Transverse colon (tissue), 4 donors: ENCODE data around the gene FUT6.

Experiments used
- EP300 ChIP-seq: sonication (generic); formaldehyde crosslinking; IDR thresholded peaks from one replicate; pipeline ENCODE4 v1.6.1; 2017; ENCODE audit warnings: antibody characterized with exemption, low read depth
- POLR2A ChIP-seq: fragments of 450-650 bp; IDR thresholded peaks from one replicate; pipeline ENCODE4 v1.6.1; 2016; ENCODE audit warnings: antibody characterized with exemption, mild to moderate bottlenecking, moderate library complexity
- POLR2AphosphoS5 ChIP-seq, 3 donors: sonication (generic); formaldehyde crosslinking; IDR thresholded peaks; one replicate each; pipeline ENCODE4 v1.6.1; 2016; ENCODE audit warnings: antibody characterized with exemption in 3 of 3
- TF ChIP-seq, protein P1 (sequence below), 5 experiments: fragments of 200-600 bp in 3 of 5; fragments of 450-650 bp in 2 of 5; sonication (generic) in 3 of 5; IDR thresholded peaks; 1 replicate in 2 of 5; 2 replicates in 3 of 5; pipeline ENCODE4 v1.5.1; 2016 to 2017; ENCODE audit warnings: antibody characterized with exemption in 5 of 5, inconsistent platforms in 3 of 5, mild to moderate bottlenecking in 2 of 5, moderate library complexity in 1 of 5

DNA sequence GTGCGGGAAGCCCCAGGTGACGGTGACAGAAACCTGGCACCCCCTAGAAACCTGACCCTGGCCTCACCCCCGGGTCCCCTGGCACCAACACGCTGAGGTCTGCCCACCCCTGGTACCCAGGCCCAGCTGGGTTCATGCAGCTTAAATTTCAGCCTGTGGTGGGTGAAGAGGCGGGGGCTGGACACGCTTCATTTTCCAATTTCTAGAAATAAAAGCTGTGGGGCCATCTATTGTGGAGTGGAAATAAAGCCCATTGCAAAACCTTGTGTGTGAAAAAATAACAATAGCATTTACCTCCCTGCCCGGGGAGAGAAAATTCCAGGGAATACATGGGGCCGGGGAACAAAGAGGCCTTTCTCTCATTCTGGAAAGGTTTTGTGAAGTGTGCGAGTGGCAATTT, 38.4 kb upstream of the FUT6 start:
- no peak for TF ChIP-seq POLR2A
- no peak for TF ChIP-seq POLR2AphosphoS5 (IDR thresholded peaks at IDR 0.05)
- TF ChIP-seq, protein P1, sequence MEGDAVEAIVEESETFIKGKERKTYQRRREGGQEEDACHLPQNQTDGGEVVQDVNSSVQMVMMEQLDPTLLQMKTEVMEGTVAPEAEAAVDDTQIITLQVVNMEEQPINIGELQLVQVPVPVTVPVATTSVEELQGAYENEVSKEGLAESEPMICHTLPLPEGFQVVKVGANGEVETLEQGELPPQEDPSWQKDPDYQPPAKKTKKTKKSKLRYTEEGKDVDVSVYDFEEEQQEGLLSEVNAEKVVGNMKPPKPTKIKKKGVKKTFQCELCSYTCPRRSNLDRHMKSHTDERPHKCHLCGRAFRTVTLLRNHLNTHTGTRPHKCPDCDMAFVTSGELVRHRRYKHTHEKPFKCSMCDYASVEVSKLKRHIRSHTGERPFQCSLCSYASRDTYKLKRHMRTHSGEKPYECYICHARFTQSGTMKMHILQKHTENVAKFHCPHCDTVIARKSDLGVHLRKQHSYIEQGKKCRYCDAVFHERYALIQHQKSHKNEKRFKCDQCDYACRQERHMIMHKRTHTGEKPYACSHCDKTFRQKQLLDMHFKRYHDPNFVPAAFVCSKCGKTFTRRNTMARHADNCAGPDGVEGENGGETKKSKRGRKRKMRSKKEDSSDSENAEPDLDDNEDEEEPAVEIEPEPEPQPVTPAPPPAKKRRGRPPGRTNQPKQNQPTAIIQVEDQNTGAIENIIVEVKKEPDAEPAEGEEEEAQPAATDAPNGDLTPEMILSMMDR (IDR thresholded peaks at IDR 0.05), result no peak
- no peak for TF ChIP-seq EP300
